Measurements from ENCODE around the gene ZC2HC1B. TPM values are rescaled to one million over a fixed set of nuclear protein-coding genes. Genes with fewer than 3 reads are reported as not detected.

Gene ZC2HC1B
- total RNA-seq, 3 donors from 2014 or later (not counting 1 experiment from before 2014, with no cell fraction given), result not detected

GRCh38 chr6:143952060-143952778, 87.9 kb downstream of the ZC2HC1B start:
- H3K27ac ChIP-seq (ENCODE audit: low read length), result no peak overlapping the region
- intact Hi-C loops (cut with micrococcal nuclease), result no loop called here
- H3K9me3 ChIP-seq (ENCODE audit: control insufficient read depth, insufficient read depth, low read length), result no peaks in the 10 kb centered on the region
- 86% methylated on average over 9 of the region's 9 CpGs for WGBS (ENCODE audit: insufficient coverage)
- Mint-ChIP-seq H3K27me3 (ENCODE audit: low read depth in 2 of 2) (no peaks in the 10 kb centered on the region), H3K27ac (no peak overlapping the region), H3K9me3 (no peaks in the 10 kb centered on the region), H3K36me3 (no peaks in the 10 kb centered on the region), H3K4me1 (no peaks in the 10 kb centered on the region), H3K4me3 (no peak overlapping the region)
- no peak for TF ChIP-seq CTCF (IDR thresholded peaks at IDR 0.05)
- H3K4me1 ChIP-seq (ENCODE audit: control insufficient read depth, insufficient read depth, low read length), result no peaks in the 10 kb centered on the region
- H3K36me3 ChIP-seq (ENCODE audit: control insufficient read depth, insufficient read depth, low read length), result no peaks in the 10 kb centered on the region
- no peak for DNase-seq
- H3K27me3 ChIP-seq (ENCODE audit: control insufficient read depth, insufficient read depth, low read length), result no peaks in the 10 kb centered on the region
- H3K4me3 ChIP-seq (ENCODE audit: low read length), result no peak overlapping the region
- no peak for ATAC-seq

GRCh38 chr6:143952947-143953701, 88.8 kb downstream of the ZC2HC1B start:
- Mint-ChIP-seq H3K4me3 (no peak overlapping the region), H3K36me3 (no peaks in the 10 kb centered on the region), H3K9me3 (no peaks in the 10 kb centered on the region), H3K27me3 (ENCODE audit: low read depth in 2 of 2) (no peaks in the 10 kb centered on the region), H3K4me1 (no peaks in the 10 kb centered on the region), H3K27ac (no peak overlapping the region)
- ATAC-seq, result no peak
- intact Hi-C loops (cut with micrococcal nuclease), result no loop called here
- H3K36me3 ChIP-seq (ENCODE audit: control insufficient read depth, insufficient read depth, low read length), result no peaks in the 10 kb centered on the region
- WGBS (ENCODE audit: insufficient coverage), result 93% methylated on average over 4 of the region's 4 CpGs
- H3K9me3 ChIP-seq (ENCODE audit: control insufficient read depth, insufficient read depth, low read length), result no peaks in the 10 kb centered on the region
- H3K4me3 ChIP-seq (ENCODE audit: low read length), result no peak overlapping the region
- no peaks in the 10 kb centered on the region for H3K27me3 ChIP-seq (ENCODE audit: control insufficient read depth, insufficient read depth, low read length)
- TF ChIP-seq CTCF (IDR thresholded peaks at IDR 0.05), result no peak
- DNase-seq, result no peak
- H3K27ac ChIP-seq (ENCODE audit: low read length), result no peak overlapping the region
- no peaks in the 10 kb centered on the region for H3K4me1 ChIP-seq (ENCODE audit: control insufficient read depth, insufficient read depth, low read length)

- DNase-seq, result no peak
Measured at GRCh38 chr6:143953922-143954321, 89.6 kb downstream of the ZC2HC1B start.

More at GRCh38 chr6:143953922-143954321, 89.6 kb downstream of the ZC2HC1B start:
- H3K4me1 Mint-ChIP-seq, result no peaks in the 10 kb centered on the region
- no peak for ATAC-seq
- no peaks in the 10 kb centered on the region for H3K27me3 Mint-ChIP-seq (ENCODE audit: low read depth in 2 of 2)
- Histone ChIP-seq H3K4me3 (ENCODE audit: low read length) (no peak overlapping the region), H3K36me3 (ENCODE audit: control insufficient read depth, insufficient read depth, low read length) (no peaks in the 10 kb centered on the region), H3K27ac (ENCODE audit: low read length) (no peak overlapping the region), H3K4me1 (ENCODE audit: control insufficient read depth, insufficient read depth, low read length) (no peaks in the 10 kb centered on the region), H3K9me3 (ENCODE audit: control insufficient read depth, insufficient read depth, low read length) (no peaks in the 10 kb centered on the region), H3K27me3 (ENCODE audit: control insufficient read depth, insufficient read depth, low read length) (no peaks in the 10 kb centered on the region)
- intact Hi-C loops (cut with micrococcal nuclease), result no loop called here
- WGBS (ENCODE audit: insufficient coverage), result 92% methylated on average over 1 of the region's 4 CpGs
- no peak for TF ChIP-seq CTCF (IDR thresholded peaks at IDR 0.05)
- no peaks in the 10 kb centered on the region for H3K9me3 Mint-ChIP-seq
- no peak overlapping the region for H3K27ac Mint-ChIP-seq
- H3K4me3 Mint-ChIP-seq, result no peak overlapping the region
- H3K36me3 Mint-ChIP-seq, result no peaks in the 10 kb centered on the region

Data from natural killer cell (primary cell).